SK-N-MC (cell line): ENCODE data around the gene RABL2B.
"Not testable (repeated sequence)": the region's sequence is repeated elsewhere in the genome, so short reads cannot be mapped to it uniquely, and the experiment has no call there.

ENCODE experiments used
- DNase-seq: peaks from one replicate; pipeline ENCODE4 v3.0.0-alpha.2; 2011; ENCODE audit warnings: low read depth, low spot score
- H3K27ac ChIP-seq: fragments of 200-600 bp; sonication (generic); 2 replicates; pipeline ENCODE4 v1.5.1; 2016; ENCODE audit warnings: mixed run types
- H3K36me3 ChIP-seq: fragments of 200-600 bp; sonication (generic); 2 replicates; pipeline ENCODE4 v1.6.1; 2017; ENCODE audit warnings: antibody characterized with exemption, low read length, mixed read lengths; ENCODE audit not compliant: insufficient read depth
- H3K4me3 ChIP-seq: fragments of 200-600 bp; sonication (generic); 2 replicates; pipeline ENCODE4 v1.5.1; 2016
- H3K9ac ChIP-seq: fragments of 200-600 bp; sonication (generic); 2 replicates; pipeline ENCODE4 v1.8.0; 2017; ENCODE audit warnings: mixed run types, mixed read lengths; ENCODE audit not compliant: insufficient read length
- H3K9me3 ChIP-seq: fragments of 200-600 bp; sonication (generic); 2 replicates; pipeline ENCODE4 v1.6.1; 2017; ENCODE audit warnings: low read depth, mild to moderate bottlenecking, antibody characterized with exemption, low read length, moderate library complexity, mixed read lengths
- POLR2AphosphoS5 ChIP-seq: IDR thresholded peaks from 2 replicates; pipeline ENCODE4 v1.6.1; 2012; ENCODE audit warnings: mild to moderate bottlenecking, low read depth, low read length, borderline replicate concordance

RABL2B gene

DNA sequence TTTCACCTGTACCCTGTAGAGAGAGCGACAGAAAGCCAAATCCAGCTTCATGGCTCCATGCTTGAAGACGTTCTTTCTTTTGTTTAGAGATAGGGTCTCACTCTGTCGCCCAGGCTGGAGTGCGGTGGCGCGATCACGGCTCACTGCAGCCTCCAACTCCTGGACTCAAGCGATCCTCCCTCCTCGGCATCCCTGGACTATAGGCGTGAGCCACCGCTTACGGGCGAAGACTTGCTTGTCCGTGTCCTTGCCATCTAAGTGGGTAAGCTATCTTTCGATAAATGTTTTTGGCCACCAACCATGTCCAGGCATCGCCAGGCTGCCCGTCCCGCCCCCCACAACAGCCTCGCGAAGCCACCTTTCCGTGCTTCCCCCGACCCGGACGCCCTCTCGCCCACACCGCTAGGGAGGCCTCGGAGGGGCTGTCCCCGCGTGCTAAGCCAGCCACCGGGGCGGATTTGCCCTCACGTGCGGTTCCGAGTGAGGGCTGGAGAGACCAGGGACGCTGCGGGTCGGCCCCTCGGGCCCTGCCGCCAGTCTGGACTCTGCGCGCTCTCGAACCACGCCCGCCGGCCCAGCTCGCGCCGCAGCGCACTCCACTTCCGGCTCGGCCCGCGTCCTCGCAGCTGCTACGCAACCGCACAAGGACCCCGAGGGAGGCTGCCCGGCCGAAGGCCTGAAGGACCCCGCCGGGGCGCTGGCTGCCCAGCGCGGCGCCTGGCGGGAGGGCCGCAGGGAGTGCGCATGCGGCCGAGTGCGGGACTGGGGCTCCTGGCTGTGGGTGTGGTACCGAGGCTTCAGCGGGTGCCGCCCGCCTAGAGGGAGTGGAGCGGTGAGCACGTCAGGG lies at the start of gene RABL2B:
Gene RABL2B (minus strand): TSS at position 604 of the 847 bp plus-strand sequence. CDS start 1,342 bp downstream, outside the sequence.
- not testable (repeated sequence) for DNase-seq, H3K9me3 ChIP-seq, H3K36me3 ChIP-seq, H3K9ac ChIP-seq, H3K27ac ChIP-seq
- peak within 1 kb of the TSS; percentile 70 for H3K4me3 ChIP-seq
- TF ChIP-seq POLR2AphosphoS5: peak; percentile 48; the same call in 1 of the 2 replicates

DNA sequence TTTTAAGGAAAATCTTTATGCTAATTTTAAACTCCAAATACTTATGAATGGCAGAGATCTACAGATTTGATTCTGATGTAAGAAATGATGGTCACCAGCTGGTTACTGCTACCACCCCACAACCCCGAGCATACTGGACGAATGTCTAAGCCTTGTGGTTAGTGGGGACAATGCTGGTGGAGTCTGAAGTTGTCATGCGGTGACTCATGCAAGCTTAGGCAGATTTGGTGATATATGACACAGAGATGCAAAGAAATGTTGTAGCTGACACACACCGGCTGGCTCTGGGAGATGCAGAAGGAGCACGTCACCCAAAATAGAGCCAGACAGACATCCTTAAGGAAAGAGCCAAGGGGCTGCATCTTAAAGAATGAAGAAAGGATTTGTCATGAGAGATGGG lies 3.5 kb upstream of the RABL2B start:
- not testable (repeated sequence) for H3K27ac ChIP-seq, DNase-seq, H3K4me3 ChIP-seq, H3K9ac ChIP-seq, H3K9me3 ChIP-seq, H3K36me3 ChIP-seq

DNA sequence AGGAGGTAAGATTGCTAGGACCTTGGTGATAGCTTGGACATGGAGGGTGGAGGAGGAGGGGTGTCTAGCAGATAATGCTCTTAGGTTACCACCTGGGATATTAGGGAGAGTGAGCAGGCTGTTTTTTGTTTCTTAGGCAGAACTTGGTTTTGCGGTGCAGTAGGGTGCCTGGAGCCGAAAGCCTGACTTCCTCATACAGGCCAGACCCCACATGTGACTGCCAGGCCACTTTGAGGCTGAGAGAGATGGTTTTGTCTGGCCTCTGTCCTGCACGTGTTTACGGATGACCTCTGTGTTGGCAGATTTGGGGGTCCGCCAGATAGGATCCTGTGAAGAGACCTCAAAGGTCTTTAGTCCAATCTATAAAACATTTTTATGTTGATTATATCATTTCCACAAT lies 1.9 kb upstream of the RABL2B start:
- H3K9me3 ChIP-seq, DNase-seq, H3K27ac ChIP-seq, H3K4me3 ChIP-seq, H3K9ac ChIP-seq, H3K36me3 ChIP-seq: not testable (repeated sequence)

DNA sequence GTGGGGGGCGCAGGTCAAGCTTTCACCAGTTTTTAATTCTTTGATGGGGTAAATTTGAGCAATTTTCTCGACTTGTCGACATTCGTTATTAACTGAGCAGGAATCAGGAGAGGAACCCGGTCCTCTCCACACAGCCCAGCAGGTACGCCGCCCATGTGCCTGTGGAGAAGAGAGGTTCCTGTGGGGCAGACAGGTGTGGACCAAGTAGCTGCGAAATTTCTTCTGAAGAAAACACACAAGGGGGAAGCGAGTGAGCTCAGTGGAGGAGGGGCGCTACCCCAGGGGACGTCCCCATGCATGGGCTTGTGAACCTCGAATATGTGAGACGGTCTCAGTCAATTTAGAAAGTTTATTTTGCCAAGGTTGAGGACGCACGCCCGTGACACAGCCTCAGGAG lies 442 bp upstream of the RABL2B start:
- DNase-seq, H3K9ac ChIP-seq: not testable (repeated sequence)

DNA sequence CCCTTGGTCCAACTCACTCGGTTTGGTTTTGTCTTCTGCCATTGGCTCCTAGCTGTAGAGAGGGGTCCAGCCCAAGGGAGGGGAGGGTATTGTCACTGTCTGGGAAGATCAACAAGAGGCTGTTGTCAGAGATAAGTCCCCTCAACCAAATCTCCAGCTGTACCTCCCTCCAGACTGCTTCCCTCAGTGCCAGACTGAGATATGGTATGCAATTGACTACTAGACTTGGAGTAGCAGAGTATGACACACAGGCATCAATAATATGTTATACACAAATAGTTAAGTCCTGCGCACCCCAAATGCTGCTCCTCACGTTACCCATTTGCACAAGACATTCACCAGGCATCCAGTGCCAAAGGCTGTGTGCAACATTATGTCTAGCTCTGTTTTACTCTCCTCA lies 1.2 kb downstream of the RABL2B start:
- H3K4me3 ChIP-seq: not testable (repeated sequence)

More for the DNA sequence above, 442 bp upstream of the RABL2B start:
- peak overlapping the region; percentile 70 for H3K4me3 ChIP-seq
- not testable (repeated sequence) for H3K27ac ChIP-seq, H3K36me3 ChIP-seq, H3K9me3 ChIP-seq

DNA sequence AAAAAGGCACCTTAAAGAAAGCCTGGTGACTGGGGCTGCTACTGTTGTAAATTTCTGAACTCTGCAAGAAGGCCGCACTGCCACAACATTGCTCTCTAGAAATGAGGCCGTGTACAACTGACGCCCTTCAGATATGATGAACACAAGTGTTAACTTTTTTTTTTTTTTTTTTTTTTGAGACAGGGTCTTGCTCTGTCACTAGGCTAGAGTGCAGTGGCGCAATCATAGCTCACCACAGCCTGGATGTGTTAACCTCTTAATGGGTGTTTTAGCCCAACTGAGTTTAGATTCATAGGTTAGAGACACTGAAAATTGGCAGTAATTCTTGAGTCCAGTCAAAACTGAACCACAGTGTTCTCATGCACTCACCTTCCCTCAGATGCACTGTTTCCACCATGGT lies 3.2 kb downstream of the RABL2B start:
- not testable (repeated sequence) for H3K4me3 ChIP-seq, H3K36me3 ChIP-seq, H3K9ac ChIP-seq, H3K27ac ChIP-seq, H3K9me3 ChIP-seq, DNase-seq

More for the DNA sequence above, 1.2 kb downstream of the RABL2B start:
- not testable (repeated sequence) for DNase-seq, H3K27ac ChIP-seq, H3K9ac ChIP-seq, H3K36me3 ChIP-seq, H3K9me3 ChIP-seq

DNA sequence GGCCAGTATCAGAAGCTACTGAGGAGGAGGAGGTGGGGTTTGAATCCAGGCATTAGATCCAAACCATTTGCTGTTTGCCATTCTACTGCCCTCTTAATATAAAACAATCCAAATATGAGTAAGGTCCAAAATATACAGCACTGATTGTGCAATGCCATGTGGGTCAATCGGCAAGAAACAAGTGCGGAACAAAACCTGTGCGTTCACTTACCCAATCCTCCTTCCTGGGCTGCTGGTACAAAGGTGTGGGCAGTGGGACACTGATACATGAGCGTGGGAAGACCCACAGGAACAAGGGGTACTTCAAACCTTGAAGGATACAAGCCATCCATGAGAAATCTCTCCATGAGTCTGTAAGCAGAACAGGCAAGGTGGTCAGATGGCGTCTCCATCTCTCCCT lies 5.8 kb downstream of the RABL2B start:
- not testable (repeated sequence) for H3K4me3 ChIP-seq, DNase-seq, H3K36me3 ChIP-seq, H3K27ac ChIP-seq, H3K9me3 ChIP-seq, H3K9ac ChIP-seq

DNA sequence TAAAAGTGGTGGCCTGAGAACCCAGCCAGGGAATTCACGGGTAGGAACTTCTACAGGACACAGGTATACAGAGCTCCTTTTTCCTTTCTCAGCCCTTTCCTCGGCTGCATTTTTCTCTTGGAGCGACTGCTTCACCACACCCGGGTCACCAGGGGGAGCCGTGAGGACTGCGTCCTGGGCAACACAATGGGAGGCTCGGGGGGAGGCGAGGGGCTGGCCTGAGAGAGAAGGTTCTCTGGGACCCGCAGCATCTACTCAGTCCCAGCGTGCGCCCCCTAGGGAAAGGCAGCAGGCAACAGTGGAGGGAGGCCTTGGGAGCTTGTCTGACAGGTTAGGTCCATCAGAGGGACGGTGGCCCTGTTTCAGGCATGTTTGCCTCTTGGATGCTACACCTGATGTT lies 8.3 kb downstream of the RABL2B start:
- not testable (repeated sequence) for DNase-seq

DNA sequence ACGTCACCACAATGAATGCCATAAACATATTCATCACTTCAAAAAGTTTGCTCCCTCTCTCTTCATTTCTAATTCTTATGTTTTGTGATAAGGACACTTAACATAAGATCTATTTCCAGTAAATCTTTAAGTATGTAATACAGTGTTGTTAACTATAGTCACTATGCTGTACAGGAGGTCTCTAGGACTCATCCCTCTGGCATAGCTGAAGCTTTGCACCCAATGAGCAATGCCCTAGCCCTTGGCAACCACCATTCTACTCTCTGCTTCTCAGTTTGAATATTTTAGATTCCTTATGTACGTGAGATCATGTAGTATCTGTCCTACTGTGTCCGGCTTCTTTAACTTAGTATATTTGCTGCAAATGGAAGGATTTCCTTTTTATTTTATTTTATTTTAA lies 19.1 kb downstream of the RABL2B start:
- H3K4me3 ChIP-seq, H3K9me3 ChIP-seq, H3K9ac ChIP-seq, DNase-seq, H3K27ac ChIP-seq, H3K36me3 ChIP-seq: not testable (repeated sequence)

More for the DNA sequence above, 8.3 kb downstream of the RABL2B start:
- not testable (repeated sequence) for H3K9me3 ChIP-seq, H3K27ac ChIP-seq, H3K9ac ChIP-seq, H3K4me3 ChIP-seq, H3K36me3 ChIP-seq

DNA sequence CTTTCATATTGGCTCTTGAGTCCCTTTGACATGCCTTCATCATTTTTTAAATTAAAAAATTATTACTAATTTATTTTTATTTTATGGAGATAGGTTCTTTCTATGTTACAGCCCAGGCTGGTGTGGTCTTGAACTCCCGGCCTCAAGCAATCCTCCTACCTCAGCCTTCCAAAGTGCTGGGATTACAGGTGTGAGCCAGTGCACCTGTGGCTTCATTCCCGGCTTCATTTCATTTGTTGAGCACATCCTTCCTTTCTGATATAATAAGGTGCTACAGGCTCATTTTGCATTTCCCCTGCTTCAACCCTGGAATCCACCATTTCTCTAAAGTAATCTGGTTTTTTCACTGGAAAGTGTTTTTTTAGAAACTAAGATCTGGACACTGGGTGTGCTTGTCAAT lies 21.6 kb downstream of the RABL2B start:
- not testable (repeated sequence) for H3K4me3 ChIP-seq, DNase-seq, H3K36me3 ChIP-seq, H3K9me3 ChIP-seq, H3K9ac ChIP-seq, H3K27ac ChIP-seq

DNA sequence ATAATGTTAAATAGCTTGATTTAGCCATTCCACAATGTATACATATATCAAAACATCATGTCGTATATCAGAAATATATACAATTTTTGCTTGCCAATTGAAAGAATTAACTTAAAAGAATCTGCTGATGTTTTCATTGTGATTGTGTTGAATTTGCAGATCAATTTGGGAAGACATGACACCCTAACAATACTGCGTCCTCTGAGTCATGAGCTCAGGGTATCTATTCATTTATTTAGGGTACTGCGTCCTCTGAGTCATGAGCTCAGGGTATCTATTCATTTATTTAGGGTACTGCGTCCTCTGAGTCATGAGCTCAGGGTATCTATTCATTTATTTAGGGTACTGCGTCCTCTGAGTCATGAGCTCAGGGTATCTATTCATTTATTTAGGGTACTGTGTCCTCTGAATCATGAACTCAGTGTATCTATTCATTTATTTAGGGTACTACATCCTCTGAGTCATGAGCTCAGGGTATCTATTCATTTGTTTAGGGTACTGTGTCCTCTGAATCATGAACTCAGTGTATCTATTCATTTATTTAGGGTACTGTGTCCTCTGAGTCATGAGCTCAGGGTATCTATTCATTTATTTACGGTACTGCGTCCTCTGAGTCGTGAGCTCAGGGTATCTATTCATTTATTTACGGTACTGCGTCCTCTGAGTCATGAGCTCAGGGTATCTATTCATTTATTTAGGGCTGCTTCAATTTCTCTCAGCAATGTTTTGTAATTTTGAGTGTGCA lies 23.7 kb downstream of the RABL2B start:
- H3K9ac ChIP-seq, H3K36me3 ChIP-seq, H3K27ac ChIP-seq, H3K4me3 ChIP-seq, DNase-seq, H3K9me3 ChIP-seq: not testable (repeated sequence)

DNA sequence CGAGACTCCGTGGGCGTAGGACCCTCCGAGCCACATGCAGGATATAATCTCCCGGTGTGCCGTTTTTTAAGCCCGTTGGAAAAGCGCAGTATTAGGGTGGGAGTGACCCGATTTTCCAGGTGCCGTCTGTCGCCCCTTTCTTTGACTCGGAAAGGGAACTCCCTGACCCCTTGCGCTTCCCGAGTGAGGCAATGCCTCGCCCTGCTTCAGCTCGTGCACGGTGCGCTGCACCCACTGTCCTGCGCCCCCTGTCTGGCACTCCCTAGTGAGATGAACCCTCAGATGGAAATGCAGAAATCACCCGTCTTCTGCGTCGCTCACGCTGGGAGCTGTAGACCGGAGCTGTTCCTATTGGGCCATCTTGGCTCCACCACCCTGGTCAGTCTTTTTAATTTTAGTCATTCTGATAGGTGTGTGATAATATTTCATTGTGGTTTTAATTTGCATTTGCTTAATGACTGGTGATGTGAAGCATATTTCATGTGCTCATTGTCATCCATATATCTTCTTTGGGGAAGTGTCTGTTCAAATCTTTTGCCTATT lies 26.4 kb downstream of the RABL2B start:
- H3K36me3 ChIP-seq, DNase-seq, H3K9me3 ChIP-seq: not testable (repeated sequence)
- H3K27ac ChIP-seq: 0 out of 2 replicates have a peak overlapping the region, but pooled peaks have one; percentile 42
- peak overlapping the region; percentile 85 for H3K4me3 ChIP-seq
- H3K9ac ChIP-seq: peak overlapping the region; percentile 67

DNA sequence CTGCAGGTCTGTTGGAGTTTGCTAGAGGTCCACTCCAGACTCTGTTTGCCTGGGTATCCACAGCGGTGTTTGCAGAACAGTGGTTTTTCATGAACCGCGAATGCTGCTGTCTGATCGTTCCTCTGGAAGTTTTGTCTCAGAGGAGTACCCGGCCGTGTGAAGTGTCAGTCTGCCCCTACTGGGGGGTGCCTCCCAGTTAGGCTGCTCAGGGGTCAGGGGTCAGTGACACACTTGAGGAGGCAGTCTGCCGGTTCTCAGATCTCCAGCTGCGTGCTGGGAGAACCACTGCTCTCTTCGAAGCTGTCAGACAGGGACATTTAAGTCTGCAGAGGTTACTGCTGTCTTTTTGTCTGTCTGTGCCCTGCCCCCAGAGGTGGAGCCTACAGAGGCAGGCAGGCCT lies 27.0 kb downstream of the RABL2B start:
- not testable (repeated sequence) for H3K9ac ChIP-seq, H3K27ac ChIP-seq, DNase-seq, H3K36me3 ChIP-seq, H3K9me3 ChIP-seq
- H3K4me3 ChIP-seq: peak overlapping the region; percentile 85; the same call in 1 of the 2 replicates

DNA sequence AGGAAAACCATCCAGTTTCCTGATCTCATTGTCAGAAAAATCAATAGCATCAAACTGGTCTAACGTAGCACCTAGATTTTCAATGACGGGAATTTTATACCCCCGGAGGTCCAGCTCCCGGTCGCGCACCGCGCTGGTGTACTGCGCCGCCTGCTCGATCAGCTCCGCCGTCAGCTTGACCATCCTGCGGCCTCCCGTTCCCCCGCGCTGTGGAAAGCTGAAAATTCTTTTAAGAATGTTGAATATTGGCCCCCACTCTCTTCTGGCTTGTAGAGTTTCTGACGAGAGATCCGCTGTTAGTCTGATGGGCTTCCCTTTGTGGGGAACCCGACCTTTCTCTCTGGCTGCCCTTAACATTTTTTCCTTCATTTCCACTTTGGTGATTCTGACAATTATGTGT lies 28.2 kb downstream of the RABL2B start:
- H3K4me3 ChIP-seq, DNase-seq, H3K9ac ChIP-seq, H3K36me3 ChIP-seq, H3K27ac ChIP-seq, H3K9me3 ChIP-seq: not testable (repeated sequence)
